PFSK-1 (cell line): ENCODE results near the gene ENG.

Experiments
- FOXP2 ChIP-seq: optimal IDR thresholded peaks from 2 replicates; pipeline ENCODE3; 2011; ENCODE audit warnings: borderline replicate concordance, control low read depth, inconsistent platforms; ENCODE audit not compliant: insufficient read depth; ENCODE audit errors: extremely low read length, extremely low read depth
- POLR2AphosphoS5 ChIP-seq: IDR thresholded peaks from 2 replicates; pipeline ENCODE4 v1.6.1; 2012; ENCODE audit warnings: low read depth, mild to moderate bottlenecking, control low read depth, low read length, moderate library complexity
- SIN3A ChIP-seq: IDR thresholded peaks from 2 replicates; pipeline ENCODE4 v1.6.1; 2012; ENCODE audit warnings: mild to moderate bottlenecking, low read length, moderate library complexity, borderline replicate concordance; ENCODE audit not compliant: insufficient read depth
- TAF1 ChIP-seq: IDR thresholded peaks from 2 replicates; pipeline ENCODE4 v1.6.1; 2012; ENCODE audit warnings: low read length, control low read depth, borderline replicate concordance; ENCODE audit not compliant: insufficient read depth
- TF ChIP-seq, protein P1 (sequence below), 2 experiments: IDR thresholded peaks; 2 replicates each; pipeline versions ENCODE4 v1.6.1 to v1.8.0; 2011 to 2012; ENCODE audit warnings: low read depth in 2 of 2, low read length in 2 of 2, control low read depth in 1 of 2, inconsistent platforms in 1 of 2, mild to moderate bottlenecking in 1 of 2, moderate library complexity in 1 of 2; ENCODE audit not compliant: insufficient read depth in 1 of 2

Gene ENG

DNA sequence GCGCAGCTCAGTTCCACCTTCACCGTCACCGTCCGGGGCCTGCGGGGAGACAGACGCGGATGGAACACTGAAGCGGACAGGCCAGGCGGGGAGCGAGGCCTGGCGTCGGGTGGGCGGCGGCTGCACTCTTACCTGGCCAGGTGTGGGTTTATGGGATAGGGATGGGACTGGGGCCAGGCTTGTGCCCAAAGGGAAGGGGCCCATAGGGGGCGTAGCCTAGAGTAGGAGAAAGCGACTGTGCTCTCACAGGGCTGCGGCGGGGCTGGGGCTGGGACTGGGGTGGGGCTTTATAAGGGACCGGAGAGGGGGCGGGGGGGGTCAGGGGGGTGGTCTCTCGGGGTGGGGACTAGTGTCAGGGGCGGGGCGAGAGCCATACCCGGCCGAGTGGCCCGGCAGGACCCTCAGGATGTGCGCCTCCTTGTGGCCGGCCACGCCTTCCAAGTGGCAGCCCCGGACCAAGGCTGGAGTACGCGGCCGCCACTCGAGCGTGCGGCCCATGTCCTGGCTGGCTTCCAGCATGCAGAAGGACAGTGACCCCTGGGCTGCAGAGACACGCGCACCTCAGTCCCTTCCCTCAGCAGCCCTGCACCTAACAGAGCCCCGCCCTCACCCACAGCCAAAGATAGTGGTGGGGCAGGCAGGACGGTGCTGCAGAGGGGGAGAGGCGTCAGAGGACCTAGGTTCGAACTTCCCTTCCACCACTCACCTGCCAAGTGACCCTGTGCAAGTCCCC is 29.0 kb downstream of the ENG start:
- no peak for TF ChIP-seq FOXP2
- no peak for TF ChIP-seq TAF1
- TF ChIP-seq, protein P1, sequence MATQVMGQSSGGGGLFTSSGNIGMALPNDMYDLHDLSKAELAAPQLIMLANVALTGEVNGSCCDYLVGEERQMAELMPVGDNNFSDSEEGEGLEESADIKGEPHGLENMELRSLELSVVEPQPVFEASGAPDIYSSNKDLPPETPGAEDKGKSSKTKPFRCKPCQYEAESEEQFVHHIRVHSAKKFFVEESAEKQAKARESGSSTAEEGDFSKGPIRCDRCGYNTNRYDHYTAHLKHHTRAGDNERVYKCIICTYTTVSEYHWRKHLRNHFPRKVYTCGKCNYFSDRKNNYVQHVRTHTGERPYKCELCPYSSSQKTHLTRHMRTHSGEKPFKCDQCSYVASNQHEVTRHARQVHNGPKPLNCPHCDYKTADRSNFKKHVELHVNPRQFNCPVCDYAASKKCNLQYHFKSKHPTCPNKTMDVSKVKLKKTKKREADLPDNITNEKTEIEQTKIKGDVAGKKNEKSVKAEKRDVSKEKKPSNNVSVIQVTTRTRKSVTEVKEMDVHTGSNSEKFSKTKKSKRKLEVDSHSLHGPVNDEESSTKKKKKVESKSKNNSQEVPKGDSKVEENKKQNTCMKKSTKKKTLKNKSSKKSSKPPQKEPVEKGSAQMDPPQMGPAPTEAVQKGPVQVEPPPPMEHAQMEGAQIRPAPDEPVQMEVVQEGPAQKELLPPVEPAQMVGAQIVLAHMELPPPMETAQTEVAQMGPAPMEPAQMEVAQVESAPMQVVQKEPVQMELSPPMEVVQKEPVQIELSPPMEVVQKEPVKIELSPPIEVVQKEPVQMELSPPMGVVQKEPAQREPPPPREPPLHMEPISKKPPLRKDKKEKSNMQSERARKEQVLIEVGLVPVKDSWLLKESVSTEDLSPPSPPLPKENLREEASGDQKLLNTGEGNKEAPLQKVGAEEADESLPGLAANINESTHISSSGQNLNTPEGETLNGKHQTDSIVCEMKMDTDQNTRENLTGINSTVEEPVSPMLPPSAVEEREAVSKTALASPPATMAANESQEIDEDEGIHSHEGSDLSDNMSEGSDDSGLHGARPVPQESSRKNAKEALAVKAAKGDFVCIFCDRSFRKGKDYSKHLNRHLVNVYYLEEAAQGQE (IDR thresholded peaks at IDR 0.05; ENCODE audit: insufficient read depth in 1 of 2, low read depth in 2 of 2, low read length in 2 of 2) = no peak
- TF ChIP-seq POLR2AphosphoS5 = no peak

DNA sequence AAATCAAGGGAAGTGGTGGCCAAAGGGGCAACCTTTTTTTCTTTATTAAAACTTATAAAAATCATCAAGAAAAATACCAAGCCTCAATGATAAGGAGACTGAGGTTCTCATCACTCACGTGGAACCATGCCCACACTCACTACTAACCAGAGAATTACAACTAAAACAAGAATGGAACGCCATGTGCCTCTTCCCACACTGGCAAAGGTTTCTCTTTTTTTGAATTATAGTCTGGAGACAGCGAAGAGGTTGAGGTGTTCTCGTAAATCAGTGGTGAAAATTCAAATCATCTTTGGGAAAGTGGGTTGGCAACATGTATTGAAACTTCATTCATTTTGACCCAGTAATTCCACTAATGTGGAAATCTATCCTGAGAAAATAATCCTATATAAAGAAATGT is 32.4 kb downstream of the ENG start:
- no peak for TF ChIP-seq SIN3A
- TF ChIP-seq TAF1 = no peak
- no peak for TF ChIP-seq FOXP2
- TF ChIP-seq POLR2AphosphoS5 = no peak
- TF ChIP-seq, protein P1 (IDR thresholded peaks at IDR 0.05; ENCODE audit: insufficient read depth in 1 of 2, low read depth in 2 of 2, low read length in 2 of 2) = no peak

DNA sequence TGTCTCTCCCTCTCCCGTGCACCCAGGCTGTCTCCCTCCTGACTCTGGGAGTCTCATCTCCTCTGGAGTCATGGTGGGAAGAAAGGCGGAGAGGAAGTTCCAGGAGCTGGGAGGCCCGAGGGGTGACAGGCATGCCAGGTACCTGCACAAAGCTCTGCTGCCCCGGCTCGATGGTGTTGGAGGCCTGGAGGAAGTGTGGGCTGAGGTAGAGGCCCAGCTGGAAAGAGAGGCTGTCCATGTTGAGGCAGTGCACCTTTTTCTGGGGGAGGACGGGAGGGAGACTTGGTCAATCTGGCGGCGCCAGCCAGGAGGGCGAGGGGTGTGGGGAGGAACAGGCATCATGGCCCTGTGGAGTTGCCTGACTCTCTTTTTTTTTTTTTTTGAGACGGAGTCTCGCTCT is 35.9 kb downstream of the ENG start:
- TF ChIP-seq, protein P1 (IDR thresholded peaks at IDR 0.05; ENCODE audit: insufficient read depth in 1 of 2, low read depth in 2 of 2, low read length in 2 of 2) = no peak
- TF ChIP-seq POLR2AphosphoS5 (no peak), SIN3A (no peak), TAF1 (no peak), FOXP2 (no peak)

DNA sequence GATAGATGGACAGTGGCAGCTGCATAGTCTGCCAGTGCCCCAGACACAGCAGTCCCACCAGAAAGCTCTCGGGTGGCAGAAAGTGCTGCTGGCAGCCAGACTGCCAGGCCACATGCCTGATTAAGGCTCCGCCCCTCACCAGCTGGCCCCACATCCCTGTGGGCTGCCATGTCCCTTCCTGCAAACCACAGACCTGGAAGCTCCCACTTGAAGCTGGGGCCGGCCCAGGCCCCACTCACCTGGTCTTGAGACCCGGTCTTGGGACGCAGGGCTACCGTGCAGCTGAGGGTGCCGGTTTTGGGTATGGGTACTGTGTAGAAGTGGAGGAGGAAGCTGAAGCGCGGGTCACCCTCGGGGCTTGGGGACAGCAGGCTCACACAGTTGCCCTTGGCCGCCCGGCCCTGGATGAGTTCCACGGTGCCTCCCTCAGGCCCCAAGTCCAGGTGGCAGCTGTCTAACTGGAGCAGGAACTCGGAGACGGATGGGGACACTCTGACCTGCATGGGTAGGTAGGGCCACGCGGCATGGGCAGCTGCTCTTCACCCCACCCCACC is 36.5 kb downstream of the ENG start:
- no peak for TF ChIP-seq FOXP2
- TF ChIP-seq, protein P1 (IDR thresholded peaks at IDR 0.05; ENCODE audit: insufficient read depth in 1 of 2, low read depth in 2 of 2, low read length in 2 of 2) = no peak
- no peak for TF ChIP-seq POLR2AphosphoS5
- no peak for TF ChIP-seq SIN3A
- TF ChIP-seq TAF1 = no peak
